Measurements from ENCODE around the gene PITPNM3.
"Not testable (repeated sequence)": the region's sequence is repeated elsewhere in the genome, so short reads cannot be mapped to it uniquely, and the experiment has no call there.

GRCh38 chr17:6573495-6573894 lies 17.1 kb upstream of the PITPNM3 start:
- TF ChIP-seq CTCF (conservative IDR thresholded peaks at IDR 0.05; ENCODE audit: low read length); EZH2phosphoT487 (IDR thresholded peaks at IDR 0.05; ENCODE audit: borderline replicate concordance): not testable (repeated sequence)

Measured in Loucy (cell line).